Liver (tissue), 9 donors: ENCODE measurements around the gene ZNF160. TPM values are rescaled to one million over a fixed set of nuclear protein-coding genes. Genes with fewer than 3 reads are reported as not detected.

Source experiments
- DNase-seq: peaks from one replicate; pipeline ENCODE4 v3.0.0-alpha.2; 2017; ENCODE audit warnings: low spot score
- H3K27ac ChIP-seq, 2 donors: one replicate each; pipeline ENCODE4 v1.7.0; 2013; ENCODE audit warnings: inconsistent platforms in 2 of 2, low read length in 2 of 2, control low read depth in 1 of 2, low read depth in 1 of 2, mild to moderate bottlenecking in 1 of 2
- H3K27me3 ChIP-seq, 4 donors: one replicate each; pipeline versions ENCODE4 v1.6.1 to v1.7.0; 2013; ENCODE audit warnings: low read length in 3 of 4, inconsistent platforms in 1 of 4, mild to moderate bottlenecking in 1 of 4, moderate library complexity in 1 of 4; ENCODE audit not compliant: control insufficient read depth in 4 of 4, insufficient read depth in 4 of 4
- H3K36me3 ChIP-seq, 4 donors: one replicate each; pipeline versions ENCODE4 v1.6.1 to v1.7.0; 2013; ENCODE audit warnings: low read length in 3 of 4, mild to moderate bottlenecking in 3 of 4, low read depth in 1 of 4, moderate library complexity in 1 of 4; ENCODE audit not compliant: control insufficient read depth in 4 of 4, insufficient read depth in 3 of 4
- H3K4me1 ChIP-seq, 4 donors: one replicate each; pipeline versions ENCODE4 v1.6.1 to v1.7.0; 2013; ENCODE audit warnings: low read length in 3 of 4, mild to moderate bottlenecking in 3 of 4, moderate library complexity in 1 of 4; ENCODE audit not compliant: control insufficient read depth in 4 of 4, insufficient read depth in 4 of 4
- H3K4me3 ChIP-seq, 3 donors: one replicate each; pipeline versions ENCODE4 v1.6.1 to v1.7.0; 2013; ENCODE audit warnings: low read length in 3 of 3, control low read depth in 1 of 3, low read depth in 1 of 3, mild to moderate bottlenecking in 1 of 3
- H3K9ac ChIP-seq, 2 donors: one replicate each; pipeline ENCODE4 v1.7.0; 2013; ENCODE audit warnings: low read length in 2 of 2, mild to moderate bottlenecking in 2 of 2, moderate library complexity in 2 of 2, control low read depth in 1 of 2, low read depth in 1 of 2
- H3K9me3 ChIP-seq, 4 donors: one replicate each; pipeline versions ENCODE4 v1.6.1 to v1.7.0; 2013; ENCODE audit warnings: low read length in 3 of 4; ENCODE audit not compliant: control insufficient read depth in 4 of 4
- EGR1 ChIP-seq, 2 donors: IDR thresholded peaks; 2 replicates each; pipeline ENCODE4 v1.6.1; 2016 to 2018; ENCODE audit warnings: antibody characterized with exemption in 2 of 2, low read depth in 2 of 2
- FOXA1 ChIP-seq: IDR thresholded peaks from 2 replicates; pipeline ENCODE4 v1.6.1; 2016; ENCODE audit warnings: antibody characterized with exemption
- FOXA2 ChIP-seq: IDR thresholded peaks from 2 replicates; pipeline ENCODE4 v1.6.1; 2016; ENCODE audit warnings: antibody characterized with exemption
- GABPA ChIP-seq, 2 donors: IDR thresholded peaks in 1 of 2; conservative IDR thresholded peaks in 1 of 2; 2 replicates each; pipeline ENCODE4 v1.6.1; 2016; ENCODE audit warnings: antibody characterized with exemption in 2 of 2, mild to moderate bottlenecking in 1 of 2, moderate library complexity in 1 of 2
- HNF4A ChIP-seq, 2 donors: conservative IDR thresholded peaks; 2 replicates each; pipeline ENCODE4 v1.6.1; 2016; ENCODE audit warnings: antibody characterized with exemption in 2 of 2, mild to moderate bottlenecking in 2 of 2
- HNF4G ChIP-seq: IDR thresholded peaks from 2 replicates; pipeline ENCODE4 v1.6.1; 2016; ENCODE audit warnings: antibody characterized with exemption
- JUND ChIP-seq, 2 donors: IDR thresholded peaks; 2 replicates each; pipeline ENCODE4 v1.6.1; 2016; ENCODE audit warnings: antibody characterized with exemption in 2 of 2
- NR2F2 ChIP-seq: IDR thresholded peaks from 2 replicates; pipeline ENCODE4 v1.6.1; 2016; ENCODE audit warnings: antibody characterized with exemption
- RAD21 ChIP-seq, 2 donors: IDR thresholded peaks; 2 replicates each; pipeline ENCODE4 v1.6.1; 2016; ENCODE audit warnings: antibody characterized with exemption in 2 of 2, mild to moderate bottlenecking in 2 of 2
- RXRA ChIP-seq, 2 donors: IDR thresholded peaks; 2 replicates each; pipeline ENCODE4 v1.6.1; 2017 to 2018; ENCODE audit warnings: antibody characterized with exemption in 2 of 2, mild to moderate bottlenecking in 1 of 2
- SP1 ChIP-seq: IDR thresholded peaks from 2 replicates; pipeline ENCODE4 v1.6.1; 2018; ENCODE audit warnings: antibody characterized with exemption, mild to moderate bottlenecking
- TAF1 ChIP-seq: conservative IDR thresholded peaks from 2 replicates; pipeline ENCODE4 v1.6.1; 2016; ENCODE audit warnings: antibody characterized with exemption, mild to moderate bottlenecking
- YY1 ChIP-seq: IDR thresholded peaks from 2 replicates; pipeline ENCODE4 v1.6.1; 2016; ENCODE audit warnings: antibody characterized with exemption, mild to moderate bottlenecking
- WGBS: extraction: QIAGEN DNeasy Blood & Tissue Kit; methylation state at CpG from one replicate; pipeline ENCODE4 v1.1.7; 2013; 5-methylcytosine and 5-hydroxymethylcytosine counted together
- polyA plus RNA-seq, 2 donors: library from polyadenylated mRNA; stranded (reverse) in 1 of 2; unstranded in 1 of 2; fragments of 200-250 nt in 1 of 2; fragments of >200 nt in 1 of 2; fragmentation: Nextera tagmentation in 1 of 2; extraction: Ambion mirVana in 1 of 2; gene quantifications; one replicate each; pipeline versions ENCODE4 v1.2.1 to v1.2.3, GENCODE V29; 2013 to 2015
- total RNA-seq, 2 donors: library from RNA; depleted of rRNA; stranded (reverse); fragments of >200 nt; gene quantifications; one replicate each; pipeline ENCODE4 v1.2.3, GENCODE V29; 2014
- TF ChIP-seq, protein P1 (sequence below): IDR thresholded peaks from 2 replicates; pipeline ENCODE4 v1.6.1; 2016; ENCODE audit warnings: antibody characterized with exemption
- TF ChIP-seq, protein P2 (sequence below): fragments of 150-350 bp; IDR thresholded peaks from 2 replicates; pipeline ENCODE4 v1.5.1; 2017; ENCODE audit warnings: improper control_type of control experiment, low read depth, low read length; ENCODE audit not compliant: missing input control
- TF ChIP-seq, protein P3 (sequence below): IDR thresholded peaks from 2 replicates; pipeline ENCODE4 v1.6.1; 2016; ENCODE audit warnings: antibody characterized with exemption
- TF ChIP-seq, protein P4 (sequence below): IDR thresholded peaks from 2 replicates; pipeline ENCODE4 v1.6.1; 2016; ENCODE audit warnings: antibody characterized with exemption, mild to moderate bottlenecking
- TF ChIP-seq, protein P5 (sequence below): IDR thresholded peaks from 2 replicates; pipeline ENCODE4 v1.6.1; 2016; ENCODE audit warnings: antibody characterized with exemption
- donor health status: healthy.
- donor health status: healthy.
- donor health status: healthy.
- donor health status: healthy.
- donor health status: healthy.

Gene ZNF160
- total and polyA plus RNA-seq, 4 donors = 6.3 to 30.1 (median 8.0) TPM

DNA sequence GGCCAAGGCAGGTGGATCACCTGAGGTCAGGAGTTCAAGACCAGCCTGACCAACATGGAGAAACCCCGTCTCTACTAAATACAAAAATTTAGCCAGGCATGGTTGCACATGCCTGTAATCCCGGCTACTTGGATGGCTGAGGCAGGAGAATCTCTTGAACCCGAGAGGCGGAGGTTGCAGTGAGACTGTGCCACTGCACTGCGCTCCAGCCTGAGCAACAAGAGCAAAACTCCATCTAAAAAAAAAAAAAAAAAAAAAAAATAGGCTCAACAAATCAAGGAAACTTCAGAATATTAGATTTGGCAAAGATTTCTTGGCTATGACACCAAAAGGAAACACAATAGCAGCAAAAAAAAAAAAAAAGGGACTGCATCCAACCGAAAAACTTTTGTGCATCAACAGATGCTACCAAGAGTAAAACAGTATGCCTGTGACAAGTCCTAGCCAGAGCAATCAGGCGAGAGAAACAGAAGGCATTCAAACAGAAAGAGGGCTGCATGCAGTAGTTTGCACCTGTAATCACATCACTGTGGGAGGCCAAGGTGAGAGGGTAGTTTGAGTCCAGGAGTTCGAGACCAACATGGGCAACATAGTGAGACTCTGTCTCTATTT lies 23.8 kb downstream of the ZNF160 start:
- H3K36me3 ChIP-seq = peaks cover 2 to 37% (median 19%) of the 10 kb centered on the region in 4 donors
- peaks cover 14 to 24% (median 17%) of the 10 kb centered on the region in 4 donors for H3K9me3 ChIP-seq
- no peak overlapping the region for H3K9ac ChIP-seq
- 71% methylated on average over 8 of the region's 8 CpGs for WGBS
- no peaks in the 10 kb centered on the region for H3K4me1 ChIP-seq
- no peaks in the 10 kb centered on the region for H3K27me3 ChIP-seq
- H3K4me3 ChIP-seq = no peak overlapping the region
- TF ChIP-seq RXRA (IDR thresholded peaks at IDR 0.05) = no peak
- H3K27ac ChIP-seq = no peak overlapping the region
- DNase-seq = no peak

DNA sequence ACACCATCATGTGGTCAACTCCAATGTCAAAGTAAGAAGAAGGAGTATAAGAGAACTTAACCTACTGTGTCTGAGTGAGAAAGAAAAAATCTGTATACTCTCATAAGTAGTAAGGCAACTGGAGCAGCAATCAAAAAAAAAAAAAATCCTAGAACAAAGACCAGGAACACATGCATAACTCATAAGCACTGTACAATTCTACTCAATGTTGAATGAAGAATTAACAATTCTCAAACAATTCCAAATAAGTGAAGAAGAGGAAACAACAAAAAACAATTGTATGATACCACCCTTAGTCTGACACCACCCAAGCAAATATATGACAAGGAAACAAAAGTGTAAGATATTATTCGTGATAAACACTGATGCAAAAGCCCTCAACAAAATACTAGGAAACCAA lies 24.6 kb downstream of the ZNF160 start:
- no peak overlapping the region for H3K4me3 ChIP-seq
- TF ChIP-seq EGR1 (IDR thresholded peaks at IDR 0.05; ENCODE audit: low read depth in 2 of 2) = no peak
- no peak for TF ChIP-seq RAD21 (IDR thresholded peaks at IDR 0.05)
- TF ChIP-seq NR2F2 = no peak
- no peak for TF ChIP-seq RXRA (IDR thresholded peaks at IDR 0.05)
- TF ChIP-seq, protein P1, sequence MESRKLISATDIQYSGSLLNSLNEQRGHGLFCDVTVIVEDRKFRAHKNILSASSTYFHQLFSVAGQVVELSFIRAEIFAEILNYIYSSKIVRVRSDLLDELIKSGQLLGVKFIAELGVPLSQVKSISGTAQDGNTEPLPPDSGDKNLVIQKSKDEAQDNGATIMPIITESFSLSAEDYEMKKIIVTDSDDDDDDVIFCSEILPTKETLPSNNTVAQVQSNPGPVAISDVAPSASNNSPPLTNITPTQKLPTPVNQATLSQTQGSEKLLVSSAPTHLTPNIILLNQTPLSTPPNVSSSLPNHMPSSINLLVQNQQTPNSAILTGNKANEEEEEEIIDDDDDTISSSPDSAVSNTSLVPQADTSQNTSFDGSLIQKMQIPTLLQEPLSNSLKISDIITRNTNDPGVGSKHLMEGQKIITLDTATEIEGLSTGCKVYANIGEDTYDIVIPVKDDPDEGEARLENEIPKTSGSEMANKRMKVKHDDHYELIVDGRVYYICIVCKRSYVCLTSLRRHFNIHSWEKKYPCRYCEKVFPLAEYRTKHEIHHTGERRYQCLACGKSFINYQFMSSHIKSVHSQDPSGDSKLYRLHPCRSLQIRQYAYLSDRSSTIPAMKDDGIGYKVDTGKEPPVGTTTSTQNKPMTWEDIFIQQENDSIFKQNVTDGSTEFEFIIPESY = no peak
- no peak for TF ChIP-seq YY1
- TF ChIP-seq SP1 = no peak
- no peak for TF ChIP-seq FOXA1
- TF ChIP-seq, protein P2, sequence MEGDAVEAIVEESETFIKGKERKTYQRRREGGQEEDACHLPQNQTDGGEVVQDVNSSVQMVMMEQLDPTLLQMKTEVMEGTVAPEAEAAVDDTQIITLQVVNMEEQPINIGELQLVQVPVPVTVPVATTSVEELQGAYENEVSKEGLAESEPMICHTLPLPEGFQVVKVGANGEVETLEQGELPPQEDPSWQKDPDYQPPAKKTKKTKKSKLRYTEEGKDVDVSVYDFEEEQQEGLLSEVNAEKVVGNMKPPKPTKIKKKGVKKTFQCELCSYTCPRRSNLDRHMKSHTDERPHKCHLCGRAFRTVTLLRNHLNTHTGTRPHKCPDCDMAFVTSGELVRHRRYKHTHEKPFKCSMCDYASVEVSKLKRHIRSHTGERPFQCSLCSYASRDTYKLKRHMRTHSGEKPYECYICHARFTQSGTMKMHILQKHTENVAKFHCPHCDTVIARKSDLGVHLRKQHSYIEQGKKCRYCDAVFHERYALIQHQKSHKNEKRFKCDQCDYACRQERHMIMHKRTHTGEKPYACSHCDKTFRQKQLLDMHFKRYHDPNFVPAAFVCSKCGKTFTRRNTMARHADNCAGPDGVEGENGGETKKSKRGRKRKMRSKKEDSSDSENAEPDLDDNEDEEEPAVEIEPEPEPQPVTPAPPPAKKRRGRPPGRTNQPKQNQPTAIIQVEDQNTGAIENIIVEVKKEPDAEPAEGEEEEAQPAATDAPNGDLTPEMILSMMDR = no peak
- no peak for TF ChIP-seq GABPA (IDR thresholded peaks at IDR 0.05 in 1 of 2, conservative IDR thresholded peaks at IDR 0.05 in 1 of 2)
- TF ChIP-seq, protein P3, sequence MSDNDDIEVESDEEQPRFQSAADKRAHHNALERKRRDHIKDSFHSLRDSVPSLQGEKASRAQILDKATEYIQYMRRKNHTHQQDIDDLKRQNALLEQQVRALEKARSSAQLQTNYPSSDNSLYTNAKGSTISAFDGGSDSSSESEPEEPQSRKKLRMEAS = no peak
- TF ChIP-seq HNF4A (conservative IDR thresholded peaks at IDR 0.05) = no peak
- no peak for TF ChIP-seq JUND (IDR thresholded peaks at IDR 0.05)
- TF ChIP-seq, protein P4, sequence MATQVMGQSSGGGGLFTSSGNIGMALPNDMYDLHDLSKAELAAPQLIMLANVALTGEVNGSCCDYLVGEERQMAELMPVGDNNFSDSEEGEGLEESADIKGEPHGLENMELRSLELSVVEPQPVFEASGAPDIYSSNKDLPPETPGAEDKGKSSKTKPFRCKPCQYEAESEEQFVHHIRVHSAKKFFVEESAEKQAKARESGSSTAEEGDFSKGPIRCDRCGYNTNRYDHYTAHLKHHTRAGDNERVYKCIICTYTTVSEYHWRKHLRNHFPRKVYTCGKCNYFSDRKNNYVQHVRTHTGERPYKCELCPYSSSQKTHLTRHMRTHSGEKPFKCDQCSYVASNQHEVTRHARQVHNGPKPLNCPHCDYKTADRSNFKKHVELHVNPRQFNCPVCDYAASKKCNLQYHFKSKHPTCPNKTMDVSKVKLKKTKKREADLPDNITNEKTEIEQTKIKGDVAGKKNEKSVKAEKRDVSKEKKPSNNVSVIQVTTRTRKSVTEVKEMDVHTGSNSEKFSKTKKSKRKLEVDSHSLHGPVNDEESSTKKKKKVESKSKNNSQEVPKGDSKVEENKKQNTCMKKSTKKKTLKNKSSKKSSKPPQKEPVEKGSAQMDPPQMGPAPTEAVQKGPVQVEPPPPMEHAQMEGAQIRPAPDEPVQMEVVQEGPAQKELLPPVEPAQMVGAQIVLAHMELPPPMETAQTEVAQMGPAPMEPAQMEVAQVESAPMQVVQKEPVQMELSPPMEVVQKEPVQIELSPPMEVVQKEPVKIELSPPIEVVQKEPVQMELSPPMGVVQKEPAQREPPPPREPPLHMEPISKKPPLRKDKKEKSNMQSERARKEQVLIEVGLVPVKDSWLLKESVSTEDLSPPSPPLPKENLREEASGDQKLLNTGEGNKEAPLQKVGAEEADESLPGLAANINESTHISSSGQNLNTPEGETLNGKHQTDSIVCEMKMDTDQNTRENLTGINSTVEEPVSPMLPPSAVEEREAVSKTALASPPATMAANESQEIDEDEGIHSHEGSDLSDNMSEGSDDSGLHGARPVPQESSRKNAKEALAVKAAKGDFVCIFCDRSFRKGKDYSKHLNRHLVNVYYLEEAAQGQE = no peak
- TF ChIP-seq TAF1 = no peak
- TF ChIP-seq FOXA2 = no peak
- TF ChIP-seq, protein P5, sequence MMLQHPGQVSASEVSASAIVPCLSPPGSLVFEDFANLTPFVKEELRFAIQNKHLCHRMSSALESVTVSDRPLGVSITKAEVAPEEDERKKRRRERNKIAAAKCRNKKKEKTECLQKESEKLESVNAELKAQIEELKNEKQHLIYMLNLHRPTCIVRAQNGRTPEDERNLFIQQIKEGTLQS = no peak
- TF ChIP-seq HNF4G = no peak
- H3K4me1 ChIP-seq = no peaks in the 10 kb centered on the region
- H3K27me3 ChIP-seq = no peaks in the 10 kb centered on the region
- H3K27ac ChIP-seq = no peak overlapping the region
- peaks cover 15 to 25% (median 22%) of the 10 kb centered on the region in 4 donors for H3K9me3 ChIP-seq
- no peak overlapping the region for H3K9ac ChIP-seq
- peaks cover 2 to 39% (median 19%) of the 10 kb centered on the region in 4 donors for H3K36me3 ChIP-seq
- 85% methylated on average over 1 of the region's 1 CpG for WGBS
- no peak for DNase-seq
